GM18511 (cell line): Measurements from ENCODE around the gene RIMS4.
"Not testable (repeated sequence)": the region's sequence is repeated elsewhere in the genome, so short reads cannot be mapped to it uniquely, and the experiment has no call there.

Source experiments
- ATAC-seq: cut with Tn5 transposase; IDR thresholded peaks from one replicate; pipeline ENCODE4 v1.9.1; 2021; ENCODE audit warnings: mild to moderate bottlenecking, moderate library complexity; ENCODE audit not compliant: unreplicated experiment

RIMS4 gene

DNA sequence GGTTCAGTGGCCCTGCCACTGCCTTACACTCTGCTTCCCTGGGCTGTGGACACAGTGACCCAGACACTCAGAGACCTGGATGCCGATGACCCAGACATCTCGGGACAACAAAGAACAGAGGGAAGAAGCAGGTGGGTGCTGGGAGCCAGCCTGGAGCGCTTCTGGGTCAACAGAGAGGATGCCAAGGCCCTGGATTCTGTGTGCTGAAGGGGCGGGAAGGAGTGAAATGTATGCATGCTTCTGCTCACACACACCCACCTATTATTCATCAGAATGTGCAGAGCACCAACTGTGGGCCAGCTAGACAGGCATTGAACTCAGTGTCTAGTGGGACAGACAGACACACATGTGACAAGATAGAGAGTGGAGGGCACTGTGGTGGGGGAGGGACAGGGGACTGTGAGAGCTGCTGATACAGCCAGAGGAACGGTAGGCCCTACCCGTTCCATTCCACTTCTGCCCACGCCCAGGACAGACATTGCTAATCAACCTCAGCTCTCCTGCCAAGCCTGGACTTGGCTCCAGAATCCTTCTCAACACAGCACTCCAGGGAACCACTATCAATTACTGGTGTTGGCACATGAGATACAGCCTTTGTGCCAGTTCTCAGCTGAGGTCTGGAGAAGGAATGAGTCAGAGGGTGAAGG is 44.5 kb downstream of the RIMS4 start:
- no peak for ATAC-seq

DNA sequence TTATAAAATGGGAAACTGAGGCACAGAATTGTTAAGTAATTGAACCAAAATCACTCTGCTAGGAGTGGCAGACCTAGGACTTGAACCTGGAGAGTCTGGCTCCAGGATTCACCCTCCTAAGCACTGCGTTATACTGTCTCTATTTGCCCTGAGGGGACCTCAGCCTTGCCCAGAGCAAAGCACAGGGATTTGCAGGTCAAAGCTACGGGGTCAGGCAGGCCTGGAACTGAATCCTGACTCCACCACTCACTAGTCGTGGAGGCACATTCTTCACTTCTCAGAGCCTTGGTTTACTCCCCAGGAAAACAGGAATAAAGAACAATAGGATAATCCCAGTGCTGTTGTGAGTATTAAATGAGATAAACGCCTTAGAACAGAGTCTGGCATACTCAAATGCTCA is 45.3 kb downstream of the RIMS4 start:
- ATAC-seq: no peak

DNA sequence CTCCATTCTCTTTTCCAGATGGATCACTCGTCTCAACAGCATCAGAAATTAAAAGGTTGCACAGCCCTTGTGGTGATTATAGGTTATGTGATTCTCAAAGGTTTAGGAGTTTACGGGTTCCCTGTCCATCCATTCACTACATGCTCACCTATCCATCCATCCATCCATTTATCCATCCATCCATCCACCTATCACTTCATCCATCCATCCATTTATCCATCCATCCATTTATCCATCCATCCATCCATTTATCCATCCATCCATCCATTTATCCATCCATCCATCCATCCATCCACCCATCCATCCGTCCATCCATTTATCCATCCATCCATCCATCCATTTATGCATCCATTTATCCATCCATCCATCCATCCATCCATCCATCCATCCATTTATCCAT is 46.5 kb downstream of the RIMS4 start:
- ATAC-seq: not testable (repeated sequence)

DNA sequence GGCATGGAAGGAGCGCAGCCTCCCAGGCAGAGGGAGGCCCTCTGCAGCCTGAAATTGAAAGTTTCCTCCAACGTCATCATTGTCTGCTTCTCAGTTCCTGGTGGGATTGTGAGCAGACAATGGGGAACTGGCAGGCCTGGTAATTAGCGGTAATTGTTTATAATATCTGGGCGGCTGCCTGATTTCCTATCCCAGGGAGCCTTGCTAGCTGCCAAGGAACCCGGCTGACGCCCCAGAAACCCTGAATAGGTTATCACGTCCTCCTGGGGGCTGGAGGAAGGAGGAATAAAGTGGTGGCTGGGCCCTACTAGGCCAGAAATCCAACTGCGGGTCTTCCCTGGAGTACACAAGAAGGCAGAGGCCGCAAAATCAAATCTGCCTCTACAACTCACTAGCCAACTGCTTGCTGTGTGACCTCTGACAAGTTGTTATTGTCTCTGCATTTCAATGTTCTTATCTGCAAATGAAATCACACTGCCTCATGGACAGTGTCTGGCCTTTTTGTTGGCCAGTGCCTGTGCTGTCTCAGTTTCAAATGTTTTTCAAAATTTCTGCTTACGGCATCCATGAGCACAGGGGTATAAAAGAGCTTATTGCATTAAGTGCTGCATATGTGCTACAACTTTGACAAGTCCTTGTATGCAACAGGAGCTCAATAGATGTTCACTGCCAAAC is 47.7 kb downstream of the RIMS4 start:
- ATAC-seq: no peak

DNA sequence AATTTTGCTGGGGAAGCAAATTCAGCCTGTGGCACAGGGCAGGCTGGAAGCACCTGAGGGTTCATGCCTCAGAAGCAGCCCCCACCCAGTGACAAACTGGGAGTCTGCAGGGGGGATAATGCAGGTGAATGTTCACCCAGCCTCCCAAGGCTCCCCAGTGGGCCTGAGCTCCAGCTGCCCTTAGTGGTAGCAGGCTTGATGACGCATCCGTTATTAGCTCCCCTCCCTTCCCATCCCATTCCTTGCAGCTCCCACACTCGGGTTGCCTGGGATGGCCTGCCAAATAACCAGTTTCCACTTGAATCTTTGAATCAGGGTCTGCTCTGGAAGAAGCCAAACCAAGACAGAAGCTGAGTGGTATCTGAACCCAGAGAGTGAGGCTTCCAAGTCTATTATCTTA is 48.9 kb downstream of the RIMS4 start:
- ATAC-seq: no peak

DNA sequence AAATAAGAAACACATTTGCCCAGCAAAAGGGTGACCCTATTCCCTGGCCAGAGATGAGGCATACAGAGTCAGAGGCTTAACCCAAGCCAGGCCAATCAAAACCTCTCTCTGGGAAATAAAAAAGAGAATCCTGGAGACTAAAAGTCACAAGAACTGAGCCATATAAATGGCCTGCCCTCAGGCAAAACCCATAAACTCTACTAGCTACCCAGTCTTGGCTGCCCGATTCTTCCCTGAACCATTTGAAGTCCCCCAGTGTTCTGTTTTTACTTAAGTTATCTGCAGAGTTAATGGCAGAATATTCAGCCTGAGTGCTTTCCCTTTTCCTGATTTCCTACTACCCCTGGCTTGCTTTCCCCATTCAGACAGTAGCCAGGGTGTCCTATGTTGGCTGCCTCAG is 50.8 kb downstream of the RIMS4 start:
- ATAC-seq: no peak

DNA sequence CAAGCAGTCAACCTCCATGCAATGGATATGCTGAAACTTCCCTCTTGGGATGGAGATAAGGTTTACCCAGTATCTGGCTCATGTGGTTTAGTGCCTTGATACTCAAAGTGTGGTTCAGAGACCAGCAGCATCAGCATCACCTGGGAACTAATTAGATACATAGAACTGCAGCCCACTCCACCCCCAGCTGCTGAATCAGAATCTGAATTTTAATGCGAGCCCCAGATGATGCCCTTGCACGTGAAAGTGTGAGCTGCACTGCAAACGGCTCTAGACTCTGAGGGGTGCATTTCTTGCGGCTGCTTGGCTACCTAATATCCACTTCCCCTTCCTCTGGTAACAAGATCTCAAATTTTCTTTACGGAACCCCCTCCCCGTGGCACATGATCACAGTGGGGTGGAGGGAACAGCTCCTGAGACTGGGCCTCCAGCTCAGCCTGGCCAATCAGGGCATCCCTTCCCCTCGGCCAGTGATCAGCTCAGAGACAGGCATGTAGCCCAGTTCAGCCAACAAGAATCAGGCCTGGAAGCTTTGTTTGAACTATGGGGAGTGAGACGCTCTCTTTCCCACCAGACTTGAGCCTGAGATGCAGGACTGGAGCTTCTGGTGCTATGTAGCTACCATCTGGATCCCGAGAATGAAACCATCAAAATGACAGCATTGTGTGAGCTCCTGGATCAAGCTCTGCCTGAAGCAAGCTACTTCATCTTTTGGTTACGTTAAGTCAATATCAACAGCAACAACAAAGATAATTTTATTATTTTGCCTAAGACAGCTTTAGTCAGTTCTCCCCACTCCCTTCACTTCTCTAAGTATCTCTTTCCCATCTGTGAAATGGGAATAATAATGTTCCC is 51.9 kb downstream of the RIMS4 start:
- no peak for ATAC-seq

DNA sequence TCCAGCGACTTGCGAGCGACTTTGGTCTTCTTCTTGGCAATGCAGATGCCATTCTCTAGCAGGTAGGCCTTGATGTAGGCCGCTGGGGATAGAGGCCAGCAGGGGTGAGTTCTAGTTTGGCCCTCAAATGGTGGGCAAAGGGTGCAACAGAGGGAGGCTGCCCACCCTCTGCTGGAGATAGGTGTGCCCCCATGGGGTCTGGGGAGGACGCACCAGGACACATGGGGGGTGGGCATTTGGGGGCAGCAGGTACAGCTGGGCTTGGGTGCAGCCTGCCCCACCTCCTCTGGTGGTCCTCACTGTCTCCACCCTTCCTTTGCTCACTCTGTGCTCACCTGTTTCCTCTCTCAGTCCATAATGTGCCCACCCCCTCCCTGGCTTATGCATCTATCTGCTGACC is 53.4 kb downstream of the RIMS4 start:
- ATAC-seq: no peak

DNA sequence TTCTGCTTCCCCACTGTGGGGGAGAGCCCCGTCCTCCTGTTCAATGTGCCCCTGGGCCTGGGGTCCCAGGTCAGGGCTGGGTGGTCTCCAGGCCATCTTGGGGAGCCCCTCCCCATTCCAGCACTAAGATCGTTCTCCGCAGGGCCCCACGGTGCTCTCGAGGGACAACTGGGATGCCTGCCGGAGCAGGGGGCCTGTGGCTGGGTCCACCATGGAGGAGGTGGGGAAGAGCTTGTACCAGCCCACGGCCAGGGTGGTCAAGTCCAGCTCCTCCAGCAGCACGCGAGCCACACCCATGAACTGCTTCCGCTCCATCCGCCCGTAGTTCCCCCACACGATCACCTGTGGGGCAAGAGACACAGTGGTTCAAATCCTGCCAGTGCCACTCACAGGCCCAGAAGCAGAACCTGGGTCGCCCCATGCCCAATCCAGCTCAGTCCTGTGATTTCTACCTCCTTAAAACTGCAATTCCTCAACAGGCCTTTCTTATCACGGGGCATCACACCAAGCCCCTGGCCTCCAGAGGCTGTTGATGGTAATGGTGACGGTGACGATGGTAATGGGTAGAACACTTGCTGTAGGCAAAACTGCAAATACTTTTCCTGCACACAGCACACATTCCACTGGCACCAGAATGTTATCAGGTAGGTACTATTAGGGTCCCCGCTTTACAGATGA is 54.2 kb downstream of the RIMS4 start:
- no peak for ATAC-seq

DNA sequence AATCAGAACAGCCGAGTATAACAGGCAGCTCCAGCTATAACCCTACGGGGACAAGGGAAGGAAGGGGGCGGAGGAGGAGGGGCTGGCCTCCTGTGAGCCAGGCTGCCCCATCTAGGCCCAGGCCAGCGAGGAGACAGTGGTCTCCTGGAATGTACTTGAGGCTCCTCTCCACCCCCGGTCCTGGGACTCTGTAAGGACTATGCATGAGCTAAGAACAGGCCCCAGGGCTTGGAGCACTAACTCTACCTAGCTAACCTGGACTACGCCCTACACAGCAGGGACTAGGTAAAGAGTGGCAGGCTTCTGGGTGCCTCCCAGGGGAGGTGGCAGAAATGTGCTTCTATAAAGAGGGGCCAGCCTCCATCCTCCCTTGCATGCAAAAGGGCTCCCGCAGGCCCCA is 55.8 kb downstream of the RIMS4 start:
- no peak for ATAC-seq

DNA sequence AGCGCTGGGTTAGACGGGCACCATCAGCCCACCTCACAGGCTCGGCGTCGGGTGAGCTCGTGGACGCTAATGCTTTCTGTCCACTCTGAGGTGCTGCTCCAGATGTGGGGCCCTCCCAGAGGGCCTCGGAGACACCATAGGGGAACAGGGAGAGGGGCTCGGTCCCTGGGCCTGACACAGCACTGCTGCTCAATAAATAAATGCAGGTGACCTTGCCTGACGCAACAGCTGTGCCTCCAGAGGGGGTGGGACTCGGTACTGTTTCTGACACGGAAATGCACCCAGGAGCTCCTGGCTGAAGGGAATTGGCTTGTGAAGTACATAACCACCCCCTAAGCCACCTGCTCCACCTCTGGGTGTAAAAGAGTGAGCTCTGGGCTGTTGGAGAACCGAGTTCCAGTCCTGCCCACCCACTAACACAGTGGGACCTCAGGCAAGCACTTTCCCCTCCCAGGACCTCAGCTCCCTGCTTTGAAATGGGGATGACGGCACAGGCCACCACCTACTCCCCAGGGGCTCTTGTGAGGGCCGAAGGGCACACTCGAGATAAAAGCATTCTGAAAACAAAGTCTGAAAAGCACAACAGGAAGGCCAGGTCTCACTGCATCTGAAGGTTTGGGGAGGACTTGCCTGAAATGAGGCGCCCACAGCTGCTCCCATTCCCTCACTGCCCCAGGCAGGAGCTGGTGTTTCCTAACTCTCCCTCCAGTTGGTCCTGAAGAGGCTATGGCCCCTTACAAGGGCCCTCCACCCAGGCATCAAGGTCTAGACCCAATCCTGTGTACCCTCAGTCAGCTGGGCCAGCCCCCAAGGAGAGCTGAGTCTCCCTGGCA is 58.0 kb downstream of the RIMS4 start:
- no peak for ATAC-seq

DNA sequence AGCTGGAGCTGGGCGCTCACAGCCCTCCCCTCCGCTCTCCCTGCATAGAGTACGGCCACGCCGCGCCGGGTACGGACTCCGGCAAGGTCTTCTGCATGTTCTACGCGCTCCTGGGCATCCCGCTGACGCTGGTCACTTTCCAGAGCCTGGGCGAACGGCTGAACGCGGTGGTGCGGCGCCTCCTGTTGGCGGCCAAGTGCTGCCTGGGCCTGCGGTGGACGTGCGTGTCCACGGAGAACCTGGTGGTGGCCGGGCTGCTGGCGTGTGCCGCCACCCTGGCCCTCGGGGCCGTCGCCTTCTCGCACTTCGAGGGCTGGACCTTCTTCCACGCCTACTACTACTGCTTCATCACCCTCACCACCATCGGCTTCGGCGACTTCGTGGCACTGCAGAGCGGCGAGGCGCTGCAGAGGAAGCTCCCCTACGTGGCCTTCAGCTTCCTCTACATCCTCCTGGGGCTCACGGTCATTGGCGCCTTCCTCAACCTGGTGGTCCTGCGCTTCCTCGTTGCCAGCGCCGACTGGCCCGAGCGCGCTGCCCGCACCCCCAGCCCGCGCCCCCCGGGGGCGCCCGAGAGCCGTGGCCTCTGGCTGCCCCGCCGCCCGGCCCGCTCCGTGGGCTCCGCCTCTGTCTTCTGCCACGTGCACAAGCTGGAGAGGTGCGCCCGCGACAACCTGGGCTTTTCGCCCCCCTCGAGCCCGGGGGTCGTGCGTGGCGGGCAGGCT is 60.1 kb downstream of the RIMS4 start:
- ATAC-seq: no peak

DNA sequence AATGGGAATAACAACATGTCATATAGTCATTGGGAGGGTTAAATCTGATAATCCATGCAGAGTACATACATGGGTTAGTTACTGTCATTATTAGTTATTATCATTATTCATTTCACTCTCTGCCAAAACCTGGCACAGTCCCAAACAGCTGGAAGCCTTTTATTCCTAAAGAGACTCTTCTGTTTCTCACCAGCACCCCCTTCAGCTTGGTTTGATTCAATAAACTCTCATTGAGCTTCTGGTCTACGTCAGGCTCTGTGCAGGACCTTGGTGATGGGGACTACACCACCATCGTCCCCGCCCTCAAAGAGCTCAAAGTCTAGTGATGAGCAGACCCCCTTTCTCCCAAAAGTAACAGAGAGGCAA is 62.4 kb downstream of the RIMS4 start:
- ATAC-seq: no peak

DNA sequence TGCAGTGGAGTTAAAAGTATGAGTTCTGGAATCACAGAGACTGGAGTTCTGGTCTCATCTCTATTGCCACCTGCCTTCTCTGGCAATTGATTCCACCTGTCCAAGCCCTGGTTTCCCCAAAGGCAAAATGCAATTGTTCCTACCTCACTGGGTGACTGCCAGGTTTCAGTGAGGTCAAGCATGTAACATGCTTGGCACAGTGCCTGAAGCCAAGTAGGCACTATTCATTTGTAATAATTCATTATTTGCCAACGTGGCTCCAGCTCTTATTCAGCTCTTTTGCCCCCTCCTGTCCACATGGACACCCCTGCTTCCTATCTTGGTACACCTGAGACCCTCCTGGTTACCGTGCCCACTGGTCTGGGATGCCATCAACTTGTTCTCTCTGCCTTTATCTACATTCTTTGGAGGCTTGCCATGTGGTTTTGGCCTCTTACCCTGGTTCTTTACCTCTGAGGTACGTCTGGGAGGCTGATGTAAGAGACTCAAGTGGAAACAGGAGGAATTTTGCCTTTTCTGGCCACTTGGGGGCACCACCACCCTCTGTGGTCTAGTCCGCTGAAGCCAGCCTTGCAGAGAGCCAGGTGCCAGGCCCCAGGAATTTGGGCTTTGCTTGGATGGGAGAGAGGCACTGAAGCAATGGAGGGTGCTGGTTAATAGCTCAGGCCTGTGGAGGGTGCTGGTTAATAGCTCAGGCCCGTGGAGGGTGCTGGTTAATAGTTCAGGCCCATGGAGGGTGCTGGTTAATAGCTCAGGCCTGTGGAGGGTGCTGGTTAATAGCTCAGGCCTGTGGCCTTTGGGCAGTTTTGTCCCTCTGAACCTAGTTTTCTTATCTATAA is 63.0 kb downstream of the RIMS4 start:
- no peak for ATAC-seq

DNA sequence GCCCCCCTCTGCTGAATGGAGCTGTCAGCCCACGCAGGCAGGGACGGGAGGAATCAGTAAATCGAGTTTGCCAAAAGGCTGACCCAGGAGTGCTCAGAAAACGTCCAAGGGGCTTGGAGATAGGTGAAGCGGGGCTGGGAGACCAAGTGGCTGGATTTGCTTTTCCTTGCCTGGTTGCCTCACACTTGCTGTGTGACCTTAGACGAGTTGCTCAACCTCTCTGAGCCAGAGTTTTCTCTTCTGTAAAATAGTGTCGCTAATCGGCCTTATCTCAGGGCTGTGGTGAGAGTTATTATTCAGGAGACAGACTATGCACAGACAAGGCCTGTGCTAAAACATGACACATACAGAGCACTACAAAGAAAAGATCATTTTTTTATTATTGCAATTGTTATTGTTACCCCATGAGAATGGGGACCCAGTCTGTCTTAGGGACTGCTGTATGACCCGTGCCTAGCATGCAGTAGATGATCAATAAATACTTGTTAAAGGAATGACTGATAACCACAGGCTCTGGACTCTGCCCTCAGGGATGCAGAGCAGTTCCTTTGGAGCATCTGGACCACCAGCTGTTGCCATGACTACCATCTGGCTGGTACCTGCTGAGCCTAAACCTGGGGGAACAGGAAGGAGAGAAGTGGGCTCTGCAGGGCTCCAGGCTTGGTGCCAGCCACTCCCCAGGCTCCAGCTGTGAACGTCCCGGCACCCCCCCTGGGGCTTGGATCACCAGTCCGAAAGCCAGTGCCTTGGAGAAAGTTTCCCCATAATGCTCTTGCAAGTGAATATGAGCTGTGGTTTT is 63.8 kb downstream of the RIMS4 start:
- ATAC-seq: no peak

DNA sequence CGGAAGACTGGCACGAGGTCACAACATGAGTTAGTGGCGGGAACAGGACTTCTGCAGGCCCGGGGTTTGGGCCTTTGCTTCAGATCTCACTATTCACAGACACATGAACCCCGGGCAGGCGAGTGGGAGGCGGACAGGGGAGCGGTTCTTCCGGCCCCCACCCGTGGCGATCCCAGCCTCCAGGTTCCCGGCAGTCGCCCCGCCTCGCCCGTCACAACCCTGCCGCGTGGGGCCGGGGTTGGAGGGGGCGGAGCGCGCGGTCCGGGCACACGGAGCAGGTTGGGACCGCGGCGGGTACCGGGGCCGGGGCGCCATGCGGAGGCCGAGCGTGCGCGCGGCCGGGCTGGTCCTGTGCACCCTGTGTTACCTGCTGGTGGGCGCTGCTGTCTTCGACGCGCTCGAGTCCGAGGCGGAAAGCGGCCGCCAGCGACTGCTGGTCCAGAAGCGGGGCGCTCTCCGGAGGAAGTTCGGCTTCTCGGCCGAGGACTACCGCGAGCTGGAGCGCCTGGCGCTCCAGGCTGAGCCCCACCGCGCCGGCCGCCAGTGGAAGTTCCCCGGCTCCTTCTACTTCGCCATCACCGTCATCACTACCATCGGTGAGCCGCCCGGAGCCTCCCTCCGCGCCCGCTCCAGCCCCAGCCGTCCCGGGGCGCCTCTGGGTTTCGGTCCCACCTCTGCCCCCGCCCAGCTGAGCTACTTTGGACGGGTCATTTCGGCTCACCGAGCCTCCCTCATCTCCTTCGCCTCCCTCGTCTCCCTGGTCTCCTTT is 64.6 kb downstream of the RIMS4 start, which contains the start of gene KCNK15:
Gene KCNK15, plus strand, starts transcription at position 268 of the 769 bp plus-strand sequence. Its CDS starts 46 bp downstream, at position 314.
- no peak for ATAC-seq

DNA sequence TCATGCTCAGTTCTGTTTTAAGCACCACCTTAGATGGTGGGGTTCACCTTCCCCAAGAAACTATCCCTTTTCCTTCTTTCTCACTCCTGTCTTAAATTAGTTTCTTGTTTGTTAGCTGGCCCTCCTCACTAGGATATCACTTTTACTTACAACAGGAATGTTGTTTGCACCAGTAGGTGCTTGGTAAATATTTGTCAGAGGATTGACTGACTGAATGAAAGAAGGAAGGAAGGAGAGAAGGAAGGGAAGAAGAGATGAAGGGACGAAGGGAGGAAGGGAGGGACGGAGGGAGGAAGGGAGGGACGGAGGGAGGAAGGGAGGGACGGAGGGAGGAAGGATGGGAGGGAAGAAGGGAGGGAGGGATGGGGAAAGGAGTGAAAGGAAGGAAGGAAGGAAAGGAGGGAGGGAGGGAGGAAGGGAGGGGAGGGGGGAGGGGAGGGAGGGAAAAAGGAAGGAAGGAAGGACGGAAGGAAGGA is 65.2 kb downstream of the RIMS4 start:
- ATAC-seq: no peak
